ENCODE data around the gene DNAI1. TPM values are rescaled to one million over a fixed set of nuclear protein-coding genes. Genes with fewer than 3 reads are reported as not detected.

DNAI1 gene
- total and polyA plus RNA-seq, 2 of the 13 experiments (the other 11 are each of a cell fraction or from before 2014, with no cell fraction given), result not detected

DNA sequence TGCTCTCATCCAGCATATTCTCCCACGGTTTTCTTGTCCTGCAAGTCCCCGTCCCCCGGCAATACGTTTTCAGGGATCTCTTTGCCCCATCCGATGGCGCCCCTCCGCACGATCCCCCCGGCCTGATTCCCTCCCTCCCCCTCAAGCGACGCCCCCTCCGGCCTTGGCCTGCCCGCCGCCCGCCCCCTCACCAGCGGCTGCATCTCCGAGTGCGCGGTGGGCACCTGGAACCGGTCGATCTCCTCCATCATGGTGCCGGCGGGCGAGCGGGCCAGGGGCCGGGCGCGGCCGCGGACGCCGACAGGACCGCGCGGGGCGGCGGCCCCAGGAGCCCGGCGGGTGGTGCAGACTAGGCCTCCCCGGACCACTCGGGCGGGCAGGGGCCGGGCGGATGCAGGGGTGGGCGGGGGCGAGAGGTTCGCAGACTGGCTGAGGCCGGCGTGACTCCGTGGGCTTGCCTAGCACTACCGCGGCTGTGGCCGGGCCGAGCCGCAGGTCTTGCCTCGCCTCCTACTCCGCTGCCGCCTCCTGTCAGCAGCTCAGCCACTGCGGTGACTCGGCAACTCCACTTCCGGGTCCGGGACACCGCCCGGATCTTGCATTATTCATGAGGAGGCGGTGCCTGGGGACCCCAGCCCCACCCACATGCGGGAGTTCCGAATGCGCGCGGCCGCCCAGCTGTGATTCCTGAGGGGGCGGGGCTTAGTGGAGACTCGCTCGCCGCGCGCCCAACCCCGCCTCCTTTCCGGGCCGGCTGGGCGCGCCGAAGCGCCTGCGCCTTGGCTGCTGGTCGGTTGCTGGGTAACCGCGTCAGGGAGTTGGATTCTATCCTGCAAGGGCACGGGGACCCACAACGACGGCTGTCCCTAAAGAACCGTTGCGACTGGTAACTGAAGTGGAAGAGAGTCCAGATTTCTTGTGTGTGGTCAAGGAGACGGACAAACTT is at the start of gene DNAI1, which contains the start of gene FAM219A (continued):
- no peak for TF ChIP-seq TEAD2 (CRISPR knock-in tag; IDR thresholded peaks at IDR 0.05)
- TF ChIP-seq KLF16 (CRISPR knock-in tag; IDR thresholded peaks at IDR 0.05), result peak in 1 of 2 experiments; percentile 58; a peak in 1 of 4 replicates
- no peak for TF ChIP-seq ZKSCAN8 (CRISPR knock-in tag; IDR thresholded peaks at IDR 0.05; ENCODE audit: borderline replicate concordance)
- no peak for TF ChIP-seq ZNF878 (CRISPR knock-in tag; IDR thresholded peaks at IDR 0.05)
- TF ChIP-seq, protein P1, sequence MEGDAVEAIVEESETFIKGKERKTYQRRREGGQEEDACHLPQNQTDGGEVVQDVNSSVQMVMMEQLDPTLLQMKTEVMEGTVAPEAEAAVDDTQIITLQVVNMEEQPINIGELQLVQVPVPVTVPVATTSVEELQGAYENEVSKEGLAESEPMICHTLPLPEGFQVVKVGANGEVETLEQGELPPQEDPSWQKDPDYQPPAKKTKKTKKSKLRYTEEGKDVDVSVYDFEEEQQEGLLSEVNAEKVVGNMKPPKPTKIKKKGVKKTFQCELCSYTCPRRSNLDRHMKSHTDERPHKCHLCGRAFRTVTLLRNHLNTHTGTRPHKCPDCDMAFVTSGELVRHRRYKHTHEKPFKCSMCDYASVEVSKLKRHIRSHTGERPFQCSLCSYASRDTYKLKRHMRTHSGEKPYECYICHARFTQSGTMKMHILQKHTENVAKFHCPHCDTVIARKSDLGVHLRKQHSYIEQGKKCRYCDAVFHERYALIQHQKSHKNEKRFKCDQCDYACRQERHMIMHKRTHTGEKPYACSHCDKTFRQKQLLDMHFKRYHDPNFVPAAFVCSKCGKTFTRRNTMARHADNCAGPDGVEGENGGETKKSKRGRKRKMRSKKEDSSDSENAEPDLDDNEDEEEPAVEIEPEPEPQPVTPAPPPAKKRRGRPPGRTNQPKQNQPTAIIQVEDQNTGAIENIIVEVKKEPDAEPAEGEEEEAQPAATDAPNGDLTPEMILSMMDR (CRISPR knock-in tag; IDR thresholded peaks at IDR 0.05), result no peak
- no peak for TF ChIP-seq RAD51 (IDR thresholded peaks at IDR 0.05; ENCODE audit: borderline replicate concordance)
- TF ChIP-seq ZZZ3 (CRISPR knock-in tag; IDR thresholded peaks at IDR 0.05; ENCODE audit: borderline replicate concordance), result no peak
- no peak for TF ChIP-seq FOXA1 (IDR thresholded peaks at IDR 0.05)
- no peak for TF ChIP-seq FOXA1 (CRISPR knock-in tag; IDR thresholded peaks at IDR 0.05)
- TF ChIP-seq RBM39 (IDR thresholded peaks at IDR 0.05; ENCODE audit: low read depth, low read length, poor library complexity, severe bottlenecking), result peak; percentile 32
- TF ChIP-seq TP53 (CRISPR knock-in tag; conservative IDR thresholded peaks at IDR 0.05), result no peak
- peak; percentile 78; the same call in 1 of the 2 replicates for TF ChIP-seq PCBP1 (IDR thresholded peaks at IDR 0.05; ENCODE audit: borderline replicate concordance, low read depth, low read length)
- TF ChIP-seq PRMT3 (CRISPR knock-in tag; IDR thresholded peaks at IDR 0.05; ENCODE audit: borderline replicate concordance, low read depth), result no peak
- TF ChIP-seq RFX3 (CRISPR knock-in tag; IDR thresholded peaks at IDR 0.05), result peak; percentile 70
- TF ChIP-seq ZNF260 (CRISPR knock-in tag; IDR thresholded peaks at IDR 0.05; ENCODE audit: borderline replicate concordance, low read depth), result no peak
- no peak for TF ChIP-seq ZNF75D (CRISPR knock-in tag; IDR thresholded peaks at IDR 0.05; ENCODE audit: borderline replicate concordance)
- TF ChIP-seq HES4 (CRISPR knock-in tag; IDR thresholded peaks at IDR 0.05; ENCODE audit: borderline replicate concordance), result no peak
- TF ChIP-seq STAT5B (CRISPR knock-in tag; IDR thresholded peaks at IDR 0.05), result no peak
- TF ChIP-seq CHCHD3 (CRISPR knock-in tag; IDR thresholded peaks at IDR 0.05), result no peak
- TF ChIP-seq, protein P2, sequence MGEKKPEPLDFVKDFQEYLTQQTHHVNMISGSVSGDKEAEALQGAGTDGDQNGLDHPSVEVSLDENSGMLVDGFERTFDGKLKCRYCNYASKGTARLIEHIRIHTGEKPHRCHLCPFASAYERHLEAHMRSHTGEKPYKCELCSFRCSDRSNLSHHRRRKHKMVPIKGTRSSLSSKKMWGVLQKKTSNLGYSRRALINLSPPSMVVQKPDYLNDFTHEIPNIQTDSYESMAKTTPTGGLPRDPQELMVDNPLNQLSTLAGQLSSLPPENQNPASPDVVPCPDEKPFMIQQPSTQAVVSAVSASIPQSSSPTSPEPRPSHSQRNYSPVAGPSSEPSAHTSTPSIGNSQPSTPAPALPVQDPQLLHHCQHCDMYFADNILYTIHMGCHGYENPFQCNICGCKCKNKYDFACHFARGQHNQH (CRISPR knock-in tag; IDR thresholded peaks at IDR 0.05), result no peak
- no peak for TF ChIP-seq NCOA1 (CRISPR knock-in tag; IDR thresholded peaks at IDR 0.05)
- TF ChIP-seq ZNF337 (CRISPR knock-in tag; IDR thresholded peaks at IDR 0.05; ENCODE audit: borderline replicate concordance, low read depth), result no peak
- TF ChIP-seq, protein P3, sequence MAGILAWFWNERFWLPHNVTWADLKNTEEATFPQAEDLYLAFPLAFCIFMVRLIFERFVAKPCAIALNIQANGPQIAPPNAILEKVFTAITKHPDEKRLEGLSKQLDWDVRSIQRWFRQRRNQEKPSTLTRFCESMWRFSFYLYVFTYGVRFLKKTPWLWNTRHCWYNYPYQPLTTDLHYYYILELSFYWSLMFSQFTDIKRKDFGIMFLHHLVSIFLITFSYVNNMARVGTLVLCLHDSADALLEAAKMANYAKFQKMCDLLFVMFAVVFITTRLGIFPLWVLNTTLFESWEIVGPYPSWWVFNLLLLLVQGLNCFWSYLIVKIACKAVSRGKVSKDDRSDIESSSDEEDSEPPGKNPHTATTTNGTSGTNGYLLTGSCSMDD (CRISPR knock-in tag; IDR thresholded peaks at IDR 0.05), result no peak
- TF ChIP-seq ZNF343 (CRISPR knock-in tag; IDR thresholded peaks at IDR 0.05), result no peak
- TF ChIP-seq, protein P4, sequence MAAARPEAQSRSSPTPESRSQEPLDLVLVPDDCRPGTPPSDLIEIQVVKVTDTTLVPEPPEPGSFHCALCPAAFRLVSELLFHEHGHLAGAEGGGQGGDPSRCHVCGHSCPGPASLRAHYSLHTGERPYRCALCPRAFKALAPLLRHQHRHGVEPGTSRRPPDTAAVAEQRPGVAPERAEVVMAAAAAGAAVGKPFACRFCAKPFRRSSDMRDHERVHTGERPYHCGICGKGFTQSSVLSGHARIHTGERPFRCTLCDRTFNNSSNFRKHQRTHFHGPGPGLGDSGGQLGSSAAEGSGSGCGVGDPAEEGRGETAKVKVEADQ (CRISPR knock-in tag; IDR thresholded peaks at IDR 0.05; ENCODE audit: borderline replicate concordance), result no peak
- no peak for TF ChIP-seq ZNF17 (CRISPR knock-in tag; IDR thresholded peaks at IDR 0.05)

Measured in HepG2 (cell line).